Subcutaneous abdominal adipose tissue (tissue), 5 donors: ENCODE data around the gene BHLHA15.
A peak's percentile ranks its signal among the peaks of the same experiment; 100 is the strongest.

Source experiments
- H3K27ac ChIP-seq: one replicate; pipeline ENCODE4 v1.7.0; 2013; ENCODE audit warnings: low read depth, mild to moderate bottlenecking, inconsistent platforms, low read length, moderate library complexity
- H3K27me3 ChIP-seq, 5 donors: one replicate each; pipeline ENCODE4 v1.7.0; 2013; ENCODE audit warnings: low read length in 5 of 5, inconsistent platforms in 1 of 5; ENCODE audit not compliant: control insufficient read depth in 5 of 5, insufficient read depth in 4 of 5
- H3K36me3 ChIP-seq, 5 donors: one replicate each; pipeline ENCODE4 v1.7.0; 2013; ENCODE audit warnings: low read length in 5 of 5; ENCODE audit not compliant: control insufficient read depth in 5 of 5, insufficient read depth in 5 of 5
- H3K4me1 ChIP-seq, 5 donors: one replicate each; pipeline ENCODE4 v1.7.0; 2013; ENCODE audit warnings: low read length in 5 of 5, mild to moderate bottlenecking in 3 of 5, moderate library complexity in 1 of 5; ENCODE audit not compliant: control insufficient read depth in 5 of 5, insufficient read depth in 5 of 5
- H3K4me3 ChIP-seq, 5 donors: one replicate each; pipeline ENCODE4 v1.7.0; 2013; ENCODE audit warnings: low read length in 5 of 5, low read depth in 1 of 5
- H3K9ac ChIP-seq, 5 donors: one replicate each; pipeline ENCODE4 v1.7.0; 2013; ENCODE audit warnings: low read length in 5 of 5, mild to moderate bottlenecking in 4 of 5, moderate library complexity in 3 of 5
- H3K9me3 ChIP-seq, 5 donors: one replicate each; pipeline ENCODE4 v1.7.0; 2013; ENCODE audit warnings: low read length in 5 of 5; ENCODE audit not compliant: control insufficient read depth in 5 of 5
- donor health status: healthy.
- donor health status: healthy.
- donor health status: healthy.
- donor health status: healthy.
- donor health status: healthy.

The BHLHA15 gene

GRCh38 chr7:98186452-98187137, 24.6 kb upstream of the BHLHA15 start:
- Histone ChIP-seq H3K36me3 (peaks cover 2 to 12% (median 7%) of the 10 kb centered on the region in 5 donors), H3K27ac (peak overlapping the region; percentile 51), H3K27me3 (no peaks in the 10 kb centered on the region), H3K4me3 (no peak overlapping the region), H3K4me1 (peaks cover 0 to 10% (median 5%) of the 10 kb centered on the region in 5 donors), H3K9ac (peak overlapping the region in 1 of 5 donors; percentile 36), H3K9me3 (no peaks in the 10 kb centered on the region)

- Histone ChIP-seq H3K27me3 (no peaks in the 10 kb centered on the region), H3K9ac (peak overlapping the region in 1 of 5 donors; percentile 36), H3K4me1 (peaks cover 0 to 10% (median 5%) of the 10 kb centered on the region in 5 donors), H3K9me3 (no peaks in the 10 kb centered on the region), H3K27ac (peak overlapping the region; percentile 51), H3K36me3 (peaks cover 4 to 17% (median 12%) of the 10 kb centered on the region in 5 donors), H3K4me3 (no peak overlapping the region)
These were observed 24.1 kb upstream of the BHLHA15 start for GRCh38 chr7:98187138-98187502.

GRCh38 chr7:98189559-98189958, 21.7 kb upstream of the BHLHA15 start:
- Histone ChIP-seq H3K9me3 (no peaks in the 10 kb centered on the region), H3K4me1 (peaks cover 0 to 10% (median 5%) of the 10 kb centered on the region in 5 donors), H3K27ac (no peak overlapping the region), H3K9ac (no peak overlapping the region), H3K4me3 (no peak overlapping the region), H3K36me3 (peaks cover 10 to 42% (median 33%) of the 10 kb centered on the region in 5 donors), H3K27me3 (no peaks in the 10 kb centered on the region)

- Histone ChIP-seq H3K36me3 (peaks cover 11 to 58% (median 50%) of the 10 kb centered on the region in 5 donors), H3K9me3 (no peaks in the 10 kb centered on the region), H3K4me1 (peaks cover 0 to 3% (median 2%) of the 10 kb centered on the region in 5 donors), H3K27ac (no peak overlapping the region), H3K9ac (no peak overlapping the region), H3K4me3 (no peak overlapping the region), H3K27me3 (no peaks in the 10 kb centered on the region)
These were observed 19.4 kb upstream of the BHLHA15 start for GRCh38 chr7:98191668-98192431.

GRCh38 chr7:98192781-98193457, 18.3 kb upstream of the BHLHA15 start:
- Histone ChIP-seq H3K36me3 (peaks cover 9 to 63% (median 56%) of the 10 kb centered on the region in 5 donors), H3K27me3 (no peaks in the 10 kb centered on the region), H3K9ac (peak overlapping the region in 1 of 5 donors; percentile 17), H3K27ac (no peak overlapping the region), H3K4me3 (no peak overlapping the region), H3K4me1 (no peaks in the 10 kb centered on the region), H3K9me3 (no peaks in the 10 kb centered on the region)

- Histone ChIP-seq H3K9ac (peak overlapping the region in 1 of 5 donors; percentile 17), H3K36me3 (peaks cover 7 to 63% (median 56%) of the 10 kb centered on the region in 5 donors), H3K27me3 (no peaks in the 10 kb centered on the region), H3K9me3 (peaks cover 0 to 3% (median 0%) of the 10 kb centered on the region in 5 donors), H3K4me1 (no peaks in the 10 kb centered on the region), H3K27ac (no peak overlapping the region), H3K4me3 (no peak overlapping the region)
These were observed 17.6 kb upstream of the BHLHA15 start for GRCh38 chr7:98193474-98194180.

- H3K4me1 ChIP-seq, result no peaks in the 10 kb centered on the region
- H3K4me3 ChIP-seq, result no peak overlapping the region
- no peak overlapping the region for H3K9ac ChIP-seq
- H3K36me3 ChIP-seq, result peaks cover 7 to 61% (median 56%) of the 10 kb centered on the region in 5 donors
- H3K27me3 ChIP-seq, result no peaks in the 10 kb centered on the region
- H3K9me3 ChIP-seq, result peaks cover 0 to 3% (median 0%) of the 10 kb centered on the region in 5 donors
- no peak overlapping the region for H3K27ac ChIP-seq
These were observed 17.1 kb upstream of the BHLHA15 start for GRCh38 chr7:98194186-98194585.

GRCh38 chr7:98194672-98195457, 16.4 kb upstream of the BHLHA15 start:
- Histone ChIP-seq H3K9ac (no peak overlapping the region), H3K27me3 (no peaks in the 10 kb centered on the region), H3K4me3 (no peak overlapping the region), H3K9me3 (peaks cover 0 to 3% (median 0%) of the 10 kb centered on the region in 5 donors), H3K27ac (no peak overlapping the region), H3K36me3 (peaks cover 7 to 56% (median 54%) of the 10 kb centered on the region in 5 donors), H3K4me1 (no peaks in the 10 kb centered on the region)
